IMR-90 (cell line): ENCODE data around the gene TNRC6C. TPM values are rescaled to one million over a fixed set of nuclear protein-coding genes. Genes with fewer than 3 reads are reported as not detected.

Experiments
- ATAC-seq: fragments of 200-7000 bp; cut with Tn5 transposase; 2 replicates; pipeline ENCODE4 v1.9.1; 2020; ENCODE audit warnings: low read depth, mild to moderate bottlenecking, moderate library complexity
- BruUV-seq: library from RNA; stranded (reverse); fragments of 400-500 nt; replicated peaks from 2 replicates; lab custom pipeline; 2021; lab: Mats Ljungman, UMichigan
- CTCF ChIA-PET: fragments of 300-600 bp; formaldehyde crosslinking; extraction: SDS; loops from one replicate; lab custom pipeline; 2021; ENCODE audit warnings: antibody characterized with exemption; lab: Yijun Ruan, JAX
- POLR2A ChIA-PET: fragments of 300-600 bp; sonication (Branson Sonifier 250); formaldehyde crosslinking; loops from one replicate; lab custom pipeline; 2022; ENCODE audit warnings: antibody characterized with exemption; ENCODE audit not compliant: unreplicated experiment; lab: Charles Lee
- DNase-seq: peaks from one replicate; pipeline ENCODE4 v3.0.0; 2013
- H2AFZ ChIP-seq: replicated peaks from 2 replicates; pipeline ENCODE3; 2013; ENCODE audit warnings: low read length, mild to moderate bottlenecking; ENCODE audit not compliant: poor library complexity
- H2AK5ac ChIP-seq: 2 replicates; pipeline ENCODE4 v1.6.1; 2013; ENCODE audit warnings: low read depth, low read length, inconsistent platforms
- H2AK9ac ChIP-seq: replicated peaks from 2 replicates; pipeline ENCODE3; 2013; ENCODE audit warnings: mild to moderate bottlenecking, low read depth, low read length, moderate library complexity; ENCODE audit not compliant: poor library complexity
- H2BK120ac ChIP-seq: 2 replicates; pipeline ENCODE4 v1.6.1; 2013; ENCODE audit warnings: low read depth, low read length, inconsistent platforms
- H2BK15ac ChIP-seq: 3 replicates; pipeline ENCODE4 v1.6.1; 2013; ENCODE audit warnings: low read depth, low read length, inconsistent platforms
- H2BK20ac ChIP-seq: 2 replicates; pipeline ENCODE4 v1.6.1; 2013; ENCODE audit warnings: low read depth, mild to moderate bottlenecking, inconsistent platforms, low read length, moderate library complexity
- H2BK5ac ChIP-seq: 2 replicates; pipeline ENCODE4 v1.6.1; 2013; ENCODE audit warnings: mild to moderate bottlenecking, low read depth, low read length, inconsistent platforms; ENCODE audit not compliant: poor library complexity, severe bottlenecking
- H3K14ac ChIP-seq: replicated peaks from 2 replicates; pipeline ENCODE4 v1.6.1; 2013; ENCODE audit warnings: low read depth, low read length, inconsistent platforms
- H3K18ac ChIP-seq: 2 replicates; pipeline ENCODE4 v1.6.1; 2013; ENCODE audit warnings: low read depth, low read length, control low read depth
- H3K23ac ChIP-seq: 2 replicates; pipeline ENCODE4 v1.6.1; 2013; ENCODE audit warnings: low read depth, low read length, inconsistent platforms
- H3K27ac ChIP-seq: 2 replicates; pipeline ENCODE4 v1.5.1; 2013; ENCODE audit warnings: mild to moderate bottlenecking, control low read depth, low read length; ENCODE audit not compliant: insufficient read depth
- H3K27me3 ChIP-seq: 2 replicates; pipeline ENCODE4 v1.6.1; 2013; ENCODE audit warnings: low read length; ENCODE audit not compliant: control insufficient read depth, insufficient read depth
- H3K36me3 ChIP-seq: 2 replicates; pipeline ENCODE4 v1.6.1; 2013; ENCODE audit warnings: low read length, mixed read lengths; ENCODE audit not compliant: control insufficient read depth, insufficient read depth
- H3K4ac ChIP-seq: 2 replicates; pipeline ENCODE4 v1.6.1; 2013; ENCODE audit warnings: low read depth, low read length, inconsistent platforms
- H3K4me1 ChIP-seq: 2 replicates; pipeline ENCODE4 v1.6.1; 2013; ENCODE audit warnings: low read length, mixed read lengths; ENCODE audit not compliant: control insufficient read depth, insufficient read depth
- H3K4me2 ChIP-seq: 2 replicates; pipeline ENCODE4 v1.6.1; 2013; ENCODE audit warnings: low read depth, mild to moderate bottlenecking, control low read depth, low read length, moderate library complexity
- H3K4me3 ChIP-seq: 2 replicates; pipeline ENCODE4 v1.5.1; 2013; ENCODE audit warnings: low read depth, mild to moderate bottlenecking, control low read depth, low read length, moderate library complexity; ENCODE audit not compliant: insufficient read depth
- H3K56ac ChIP-seq: 2 replicates; pipeline ENCODE4 v1.6.1; 2013; ENCODE audit warnings: low read length, inconsistent platforms; ENCODE audit not compliant: insufficient read depth; ENCODE audit errors: extremely low read depth
- H3K79me1 ChIP-seq, 2 experiments: 2 replicates each; pipeline ENCODE4 v1.6.1; 2013; ENCODE audit warnings: low read length in 2 of 2, inconsistent platforms in 1 of 2, low read depth in 1 of 2
- H3K9ac ChIP-seq: 2 replicates; pipeline ENCODE4 v1.6.1; 2013; ENCODE audit warnings: low read depth, low read length, control low read depth
- H3K9me1 ChIP-seq: 2 replicates; pipeline ENCODE4 v1.6.1; 2013; ENCODE audit warnings: low read length, inconsistent platforms; ENCODE audit not compliant: insufficient read depth
- H3K9me3 ChIP-seq: 2 replicates; pipeline ENCODE4 v1.6.1; 2013; ENCODE audit warnings: low read length; ENCODE audit not compliant: control insufficient read depth, insufficient read depth
- H4K20me1 ChIP-seq: 2 replicates; pipeline ENCODE4 v1.6.1; 2013; ENCODE audit warnings: low read length, inconsistent platforms; ENCODE audit not compliant: insufficient read depth
- H4K5ac ChIP-seq: 2 replicates; pipeline ENCODE4 v1.6.1; 2013; ENCODE audit warnings: mild to moderate bottlenecking, low read depth, low read length, control low read depth
- H4K8ac ChIP-seq, 2 experiments: 2 replicates each; pipeline ENCODE4 v1.6.1; 2013; ENCODE audit warnings: low read depth in 2 of 2, low read length in 2 of 2, control low read depth in 1 of 2, inconsistent platforms in 1 of 2
- H4K91ac ChIP-seq: 2 replicates; pipeline ENCODE4 v1.6.1; 2013; ENCODE audit warnings: low read depth, low read length, inconsistent platforms; ENCODE audit not compliant: insufficient read depth
- BHLHE40 ChIP-seq: fragments of 150-350 bp; IDR thresholded peaks from 2 replicates; pipeline ENCODE4 v1.6.1; 2016; ENCODE audit warnings: mild to moderate bottlenecking, low read depth, low read length
- CTCF ChIP-seq: conservative IDR thresholded peaks from 2 replicates; pipeline ENCODE4 v1.5.1; 2012; ENCODE audit warnings: mild to moderate bottlenecking, low read depth, low read length, improper control_type of control experiment
- ELK1 ChIP-seq: fragments of 150-350 bp; IDR thresholded peaks from 2 replicates; pipeline ENCODE4 v1.6.1; 2016; ENCODE audit warnings: low read depth, mild to moderate bottlenecking, low read length, moderate library complexity, borderline replicate concordance
- FOS ChIP-seq: fragments of 150-350 bp; IDR thresholded peaks from 2 replicates; pipeline ENCODE4 v1.6.1; 2016; ENCODE audit warnings: low read depth, low read length
- MAFK ChIP-seq: IDR thresholded peaks from 2 replicates; pipeline ENCODE4 v1.6.1; 2012; ENCODE audit warnings: low read depth, low read length, improper control_type of control experiment
- MAZ ChIP-seq: IDR thresholded peaks from 2 replicates; pipeline ENCODE4 v1.6.1; 2012; ENCODE audit warnings: low read depth, mild to moderate bottlenecking, low read length, improper control_type of control experiment, moderate library complexity, borderline replicate concordance
- MXI1 ChIP-seq: IDR thresholded peaks from 2 replicates; pipeline ENCODE4 v1.6.1; 2012; ENCODE audit warnings: low read depth, mild to moderate bottlenecking, low read length, moderate library complexity, borderline replicate concordance
- NFE2L2 ChIP-seq: fragments of 150-350 bp; IDR thresholded peaks from 2 replicates; pipeline ENCODE4 v1.6.1; 2016; ENCODE audit warnings: low read depth, mild to moderate bottlenecking, low read length
- POLR2A ChIP-seq: IDR thresholded peaks from 2 replicates; pipeline ENCODE4 v1.6.1; 2012; ENCODE audit warnings: mild to moderate bottlenecking, low read depth, low read length
- RAD21 ChIP-seq: IDR thresholded peaks from 2 replicates; pipeline ENCODE4 v1.6.1; 2012; ENCODE audit warnings: low read length, improper control_type of control experiment
- RFX5 ChIP-seq: IDR thresholded peaks from 2 replicates; pipeline ENCODE4 v1.8.0; 2012; ENCODE audit warnings: low read depth, mild to moderate bottlenecking, low read length, moderate library complexity
- SMC3 ChIP-seq: fragments of 150-350 bp; IDR thresholded peaks from 2 replicates; pipeline ENCODE4 v1.6.1; 2016; ENCODE audit warnings: low read depth, mild to moderate bottlenecking, antibody characterized with exemption, low read length, moderate library complexity
- USF2 ChIP-seq: fragments of 150-350 bp; IDR thresholded peaks from 2 replicates; pipeline ENCODE4 v1.6.1; 2017; ENCODE audit warnings: mild to moderate bottlenecking, antibody characterized with exemption, low read length, low read depth
- WGBS, 2 experiments: methylation state at CpG; one replicate each; pipeline versions ENCODE4 v1.1.5 to v1.1.7; 2013; ENCODE audit warnings: missing lambda C conversion rate in 2 of 2; ENCODE audit not compliant: insufficient read length in 1 of 2; ENCODE audit errors: extremely low coverage in 2 of 2; 5-methylcytosine and 5-hydroxymethylcytosine counted together
- dilution Hi-C: fragments of 300-500 bp; cut with HindIII; formaldehyde crosslinking; loops from one replicate; pipeline ENCODE4 v1.14.3; 2018; ENCODE audit warnings: low sequenced_read_pairs; ENCODE audit not compliant: unreplicated experiment
- in situ Hi-C: fragments of 300-500 bp; cut with MboI; formaldehyde crosslinking; loops from 3 replicates; pipeline ENCODE4 v1.14.3; 2019; ENCODE audit warnings: low sequenced_read_pairs, inconsistent platforms, mixed read lengths
- intact Hi-C: fragments of 100-400 bp; cut with micrococcal nuclease; formaldehyde crosslinking; loops from 2 replicates; pipeline ENCODE4 v1.10.0; 2022
- polyA plus RNA-seq, 3 experiments: library from polyadenylated mRNA; depleted of rRNA; stranded (reverse); fragments of >200 nt; gene quantifications; 2 replicates each; pipeline ENCODE4 v1.2.3, GENCODE V29; 2012; ENCODE audit warnings: low replicate concordance in 1 of 3
- total RNA-seq: library from RNA; depleted of rRNA; stranded (reverse); fragments of >200 nt; gene quantifications from 2 replicates; pipeline ENCODE4 v1.2.3, GENCODE V29; 2012

The TNRC6C gene
- total and polyA plus RNA-seq, 2 of the 4 experiments (the other 2 are of a cell fraction) = 1.6 to 2.7 TPM

- no peak overlapping the region for H3K4ac ChIP-seq
- no peak overlapping the region for H3K14ac ChIP-seq
- peaks cover 30% of the 10 kb centered on the region for H3K36me3 ChIP-seq
- CTCF ChIA-PET = no interaction called here
- no peak overlapping the region for H3K56ac ChIP-seq
- no peak overlapping the region for H4K8ac ChIP-seq
- H3K9ac ChIP-seq = no peak overlapping the region
- H2AK5ac ChIP-seq = no peak overlapping the region
- H3K79me1 ChIP-seq = peaks cover 4 to 38% of the 10 kb centered on the region in 2 experiments; a peak in 3 of 4 replicates
- H3K27me3 ChIP-seq = no peaks in the 10 kb centered on the region
- H4K20me1 ChIP-seq = no peaks in the 10 kb centered on the region
- H3K4me2 ChIP-seq = no peak overlapping the region
- no peak overlapping the region for H2BK15ac ChIP-seq
- no peaks in the 10 kb centered on the region for H3K4me1 ChIP-seq
- H4K5ac ChIP-seq = no peak overlapping the region
- H2AFZ ChIP-seq = no peak overlapping the region
- POLR2A ChIA-PET = no interaction called here
- ATAC-seq (no peak), DNase-seq (no peak)
- no peak overlapping the region for H4K91ac ChIP-seq
- dilution Hi-C loops (no loop called here), in situ Hi-C loops (no loop called here), intact Hi-C loops (no loop called here)
- no peak overlapping the region for H3K27ac ChIP-seq
- no peak overlapping the region for H3K18ac ChIP-seq
- peak overlapping the region; percentile 68 for H2AK9ac ChIP-seq
- BruUV-seq = no TSS peak
- no peak overlapping the region for H2BK120ac ChIP-seq
- no peak overlapping the region for H2BK5ac ChIP-seq
- no peak for TF ChIP-seq BHLHE40
- TF ChIP-seq NFE2L2 = no peak
- no peak for TF ChIP-seq MAFK
- TF ChIP-seq SMC3 = no peak
- TF ChIP-seq USF2 = no peak
- TF ChIP-seq ELK1 = no peak
- TF ChIP-seq MAZ = no peak
- no peak for TF ChIP-seq POLR2A
- TF ChIP-seq MXI1 = no peak
- TF ChIP-seq RFX5 = no peak
- no peak for TF ChIP-seq FOS
- no peak for TF ChIP-seq CTCF
- TF ChIP-seq RAD21 = no peak
- H3K23ac ChIP-seq = no peak overlapping the region; the same call in 1 of the 2 replicates
- H3K9me3 ChIP-seq = no peaks in the 10 kb centered on the region
- H3K9me1 ChIP-seq = peaks cover 9% of the 10 kb centered on the region; the same call in 1 of the 2 replicates
- no peak overlapping the region for H3K4me3 ChIP-seq
- no peak overlapping the region for H2BK20ac ChIP-seq
- 100% methylated on average over 4 of the region's 10 CpGs; no CpG with 5 or more reads in 1 of the 2 experiments for WGBS, 2 experiments
Observed at GRCh38 chr17:78048346-78049292, 90.1 kb downstream of the TNRC6C start.
